Activated T-helper 9 cell treated with anti-CD3 and anti-CD28 coated beads, Interleukin-2, amount 50 U/mL, for 16 hours (primary cell): ENCODE measurements around the gene GALNT3.

Source experiments
- DNase-seq: peaks from one replicate; pipeline ENCODE4 v3.0.0-alpha.2; 2020; ENCODE audit warnings: low read depth

Gene GALNT3

GRCh38 chr2:165725421-165725820 is 68.6 kb downstream of the GALNT3 start:
- DNase-seq = no peak

- no peak for DNase-seq
Measured at GRCh38 chr2:165720511-165720910, 73.5 kb downstream of the GALNT3 start.

- DNase-seq = no peak
Measured at GRCh38 chr2:165718610-165719210, 75.3 kb downstream of the GALNT3 start.

GRCh38 chr2:165716091-165716490 is 78.0 kb downstream of the GALNT3 start:
- DNase-seq = no peak

GRCh38 chr2:165706960-165707487 is 87.0 kb downstream of the GALNT3 start:
- DNase-seq = no peak

GRCh38 chr2:165701147-165701546 is 92.9 kb downstream of the GALNT3 start:
- DNase-seq = no peak

- DNase-seq = no peak
Measured at GRCh38 chr2:165700531-165700930, 93.5 kb downstream of the GALNT3 start.

- DNase-seq = no peak
Measured at GRCh38 chr2:165699946-165700345, 94.1 kb downstream of the GALNT3 start.

GRCh38 chr2:165698444-165698884 is 95.6 kb downstream of the GALNT3 start:
- DNase-seq = no peak

- no peak for DNase-seq
Measured at GRCh38 chr2:165697748-165698443, 96.2 kb downstream of the GALNT3 start.
